Measurements from ENCODE around the gene ZNF14.

GRCh38 chr19:19745496-19746285 lies 12.8 kb upstream of the ZNF14 start:
- TF ChIP-seq, protein P1, sequence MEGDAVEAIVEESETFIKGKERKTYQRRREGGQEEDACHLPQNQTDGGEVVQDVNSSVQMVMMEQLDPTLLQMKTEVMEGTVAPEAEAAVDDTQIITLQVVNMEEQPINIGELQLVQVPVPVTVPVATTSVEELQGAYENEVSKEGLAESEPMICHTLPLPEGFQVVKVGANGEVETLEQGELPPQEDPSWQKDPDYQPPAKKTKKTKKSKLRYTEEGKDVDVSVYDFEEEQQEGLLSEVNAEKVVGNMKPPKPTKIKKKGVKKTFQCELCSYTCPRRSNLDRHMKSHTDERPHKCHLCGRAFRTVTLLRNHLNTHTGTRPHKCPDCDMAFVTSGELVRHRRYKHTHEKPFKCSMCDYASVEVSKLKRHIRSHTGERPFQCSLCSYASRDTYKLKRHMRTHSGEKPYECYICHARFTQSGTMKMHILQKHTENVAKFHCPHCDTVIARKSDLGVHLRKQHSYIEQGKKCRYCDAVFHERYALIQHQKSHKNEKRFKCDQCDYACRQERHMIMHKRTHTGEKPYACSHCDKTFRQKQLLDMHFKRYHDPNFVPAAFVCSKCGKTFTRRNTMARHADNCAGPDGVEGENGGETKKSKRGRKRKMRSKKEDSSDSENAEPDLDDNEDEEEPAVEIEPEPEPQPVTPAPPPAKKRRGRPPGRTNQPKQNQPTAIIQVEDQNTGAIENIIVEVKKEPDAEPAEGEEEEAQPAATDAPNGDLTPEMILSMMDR (IDR thresholded peaks at IDR 0.05): no peak
- TF ChIP-seq POLR2A (IDR thresholded peaks at IDR 0.05): no peak
